ENCODE data around the gene SARS1.

DNA sequence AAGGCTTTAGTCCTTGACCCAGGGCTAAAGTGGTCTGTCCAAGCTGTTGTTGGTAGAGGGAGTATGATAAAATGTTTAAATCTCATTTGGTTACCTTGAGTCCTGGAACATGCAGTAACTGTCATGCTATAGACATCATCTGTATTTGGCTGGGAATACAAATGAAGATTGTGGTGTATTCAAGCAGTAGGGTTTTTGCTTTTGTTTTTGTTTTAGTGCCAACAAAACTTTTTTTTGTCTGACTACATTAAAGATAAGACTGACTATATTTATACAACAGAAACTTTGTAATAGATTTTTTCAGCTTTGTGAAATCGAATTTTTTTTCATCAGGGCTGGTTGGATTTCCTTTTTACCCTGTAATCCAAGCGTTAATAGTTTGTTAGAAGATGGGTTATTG lies 7.4 kb upstream of the SARS1 start:
- TF ChIP-seq, protein P1, sequence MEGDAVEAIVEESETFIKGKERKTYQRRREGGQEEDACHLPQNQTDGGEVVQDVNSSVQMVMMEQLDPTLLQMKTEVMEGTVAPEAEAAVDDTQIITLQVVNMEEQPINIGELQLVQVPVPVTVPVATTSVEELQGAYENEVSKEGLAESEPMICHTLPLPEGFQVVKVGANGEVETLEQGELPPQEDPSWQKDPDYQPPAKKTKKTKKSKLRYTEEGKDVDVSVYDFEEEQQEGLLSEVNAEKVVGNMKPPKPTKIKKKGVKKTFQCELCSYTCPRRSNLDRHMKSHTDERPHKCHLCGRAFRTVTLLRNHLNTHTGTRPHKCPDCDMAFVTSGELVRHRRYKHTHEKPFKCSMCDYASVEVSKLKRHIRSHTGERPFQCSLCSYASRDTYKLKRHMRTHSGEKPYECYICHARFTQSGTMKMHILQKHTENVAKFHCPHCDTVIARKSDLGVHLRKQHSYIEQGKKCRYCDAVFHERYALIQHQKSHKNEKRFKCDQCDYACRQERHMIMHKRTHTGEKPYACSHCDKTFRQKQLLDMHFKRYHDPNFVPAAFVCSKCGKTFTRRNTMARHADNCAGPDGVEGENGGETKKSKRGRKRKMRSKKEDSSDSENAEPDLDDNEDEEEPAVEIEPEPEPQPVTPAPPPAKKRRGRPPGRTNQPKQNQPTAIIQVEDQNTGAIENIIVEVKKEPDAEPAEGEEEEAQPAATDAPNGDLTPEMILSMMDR (IDR thresholded peaks at IDR 0.05): no peak
- no peak for TF ChIP-seq POLR2A (IDR thresholded peaks at IDR 0.05)

All from esophagus squamous epithelium (tissue), 4 donors.